ENCODE data around the gene AFAP1L1. TPM values are rescaled to one million over a fixed set of nuclear protein-coding genes. Genes with fewer than 3 reads are reported as not detected.

Gene AFAP1L1
- total and polyA plus RNA-seq, 10 of the 15 experiments (the other 5 are each of a cell fraction or from before 2014, with no cell fraction given): 0.11 TPM; not detected in 9

GRCh38 chr5:149294872-149295829 is 23.5 kb downstream of the AFAP1L1 start:
- ATAC-seq: no peak; the same call in 2 of the 3 replicates
- DNase-seq (ENCODE audit: low read depth, low spot score): no peak
- no peaks in the 10 kb centered on the region for H3K79me2 ChIP-seq (ENCODE audit: control insufficient read depth, insufficient read depth, low read length)
- ChIA-PET RAD21 (ENCODE audit: unreplicated experiment) (no interaction called here), SMC1A (ENCODE audit: uncharacterized antibody, unreplicated experiment) (no interaction called here), POLR2A (no interaction called here), CTCF (interaction anchor here (0.8 to 1.7 kb wide), 2 partner anchors 77 to 141 kb away, joined by 3 to 5 read pairs; no protein-coding TSS in a partner anchor)
- H3K27me3 ChIP-seq (replicated peaks in 1 of 2; ENCODE audit: control insufficient read depth in 2 of 2, insufficient read depth in 2 of 2, low read length in 1 of 2): peaks cover 0 to 5% of the 10 kb centered on the region in 2 experiments; a peak in 2 of 4 replicates
- intact Hi-C loops (cut with micrococcal nuclease; ENCODE audit: unreplicated experiment): no loop called here
- H2AFZ ChIP-seq (ENCODE audit: control insufficient read depth, low read depth, low read length): 0 out of 2 replicates have a peak overlapping the region, but pooled peaks have one; percentile 3
- no peaks in the 10 kb centered on the region for H4K20me1 ChIP-seq (ENCODE audit: control insufficient read depth, insufficient read depth)
- H3K4me3 ChIP-seq: no peak overlapping the region
- peaks cover 12% of the 10 kb centered on the region for H3K4me1 ChIP-seq (ENCODE audit: control insufficient read depth, insufficient read depth, low read length)
- no peak for TF ChIP-seq RB1 (IDR thresholded peaks at IDR 0.05; ENCODE audit: borderline replicate concordance)
- no peak for TF ChIP-seq SUPT20H (IDR thresholded peaks at IDR 0.05; ENCODE audit: borderline replicate concordance, control insufficient read depth, low read depth, low read length)
- TF ChIP-seq STAT1 (conservative IDR thresholded peaks at IDR 0.05): no peak
- TF ChIP-seq BHLHE40 (IDR thresholded peaks at IDR 0.05; ENCODE audit: borderline replicate concordance in 1 of 2, low read depth in 2 of 2, low read length in 1 of 2): no peak
- TF ChIP-seq ZBED1 (IDR thresholded peaks at IDR 0.05; ENCODE audit: borderline replicate concordance): no peak
- TF ChIP-seq POLR2AphosphoS5 (IDR thresholded peaks at IDR 0.05; ENCODE audit: low read length): no peak
- no peak for TF ChIP-seq HDAC6 (IDR thresholded peaks at IDR 0.05; ENCODE audit: unreplicated experiment)
- TF ChIP-seq IRF3 (IDR thresholded peaks at IDR 0.05): no peak
- TF ChIP-seq ATF3 (IDR thresholded peaks at IDR 0.05; ENCODE audit: borderline replicate concordance, extremely low read depth, low read depth, low read length): no peak
- no peak for TF ChIP-seq E4F1 (IDR thresholded peaks at IDR 0.05; ENCODE audit: borderline replicate concordance, partially characterized antibody)
- TF ChIP-seq FOS (IDR thresholded peaks at IDR 0.05; ENCODE audit: borderline replicate concordance, extremely low read depth, insufficient read length): no peak
- no peak for TF ChIP-seq RELB (IDR thresholded peaks at IDR 0.05; ENCODE audit: low read depth)
- TF ChIP-seq MTA2 (IDR thresholded peaks at IDR 0.05; ENCODE audit: low read depth): no peak
- no peak for TF ChIP-seq RFX5 (IDR thresholded peaks at IDR 0.05; ENCODE audit: low read depth, low read length)
- BruUV-seq (replicated peaks): no TSS peak
- WGBS (ENCODE audit: insufficient coverage, insufficient replicate concordance, low lambda C conversion rate, missing lambda C conversion rate): 20% methylated on average over 10 of the region's 10 CpGs
- in situ Hi-C loops (cut with MboI): no loop called here
- H3K36me3 ChIP-seq (ENCODE audit: control insufficient read depth in 2 of 2, insufficient read depth in 2 of 2, low read length in 1 of 2): no peaks in the 10 kb centered on the region
- no peak overlapping the region for H3K27ac ChIP-seq (ENCODE audit: control insufficient read depth, insufficient read depth)
- no peak for FAIRE-seq
- no peaks in the 10 kb centered on the region for H3K9me3 ChIP-seq (replicated peaks; ENCODE audit: control insufficient read depth, insufficient read depth, low read length)
- 0 out of 2 replicates have a peak overlapping the region, but pooled peaks have one; percentile 19 for H3K4me2 ChIP-seq (ENCODE audit: control insufficient read depth, insufficient read depth)
- no peak overlapping the region for H3K9ac ChIP-seq (ENCODE audit: control insufficient read depth, insufficient read depth, low read length)

Data from GM12878 (cell line).